ENCODE data around the gene MDFIC. TPM values are rescaled to one million over a fixed set of nuclear protein-coding genes. Genes with fewer than 3 reads are reported as not detected.

Gene MDFIC
- total RNA-seq, 2 experiments from 2014 or later = 25.9 to 27.1 TPM

GRCh38 chr7:115058726-115059125 lies 136.8 kb downstream of the MDFIC start:
- TF ChIP-seq CTCF (IDR thresholded peaks at IDR 0.05) = no peak
- intact Hi-C loops (cut with DNase I, micrococcal nuclease) = no loop called here
- Mint-ChIP-seq H3K4me3 (no peak overlapping the region), H3K27me3 (no peaks in the 10 kb centered on the region), H3K4me1 (ENCODE audit: low read depth) (no peaks in the 10 kb centered on the region), H3K9me3 (no peaks in the 10 kb centered on the region), H3K36me3 (ENCODE audit: low read depth) (no peaks in the 10 kb centered on the region), H3K27ac (no peak overlapping the region)
- no peaks in the 10 kb centered on the region for H3K36me3 ChIP-seq (ENCODE audit: insufficient read depth, low read length)
- CTCF ChIA-PET = no interaction called here
- H3K4me1 ChIP-seq (ENCODE audit: insufficient read depth, low read length) = no peaks in the 10 kb centered on the region
- H3K4me3 ChIP-seq (ENCODE audit: low read length) = no peak overlapping the region
- POLR2A ChIA-PET = interaction anchor here (0.6 kb wide), 1 partner anchor 99 kb away, joined by 3 read pairs; no protein-coding TSS in a partner anchor
- H3K27me3 ChIP-seq (ENCODE audit: control insufficient read depth in 1 of 2, insufficient read depth in 2 of 2, low read length in 2 of 2) = no peaks in the 10 kb centered on the region
- no peaks in the 10 kb centered on the region for H3K9me3 ChIP-seq (ENCODE audit: control insufficient read depth in 1 of 2, insufficient read depth in 1 of 2, low read length in 2 of 2)
- DNase-seq (no peak), ATAC-seq (ENCODE audit: poor library complexity) (no peak)
- no peak overlapping the region for H3K27ac ChIP-seq (ENCODE audit: low read depth in 1 of 2, low read length in 2 of 2)

- ChIA-PET CTCF (no interaction called here), POLR2A (no interaction called here)
- Histone ChIP-seq H3K27me3 (ENCODE audit: control insufficient read depth in 1 of 2, insufficient read depth in 2 of 2, low read length in 2 of 2) (no peaks in the 10 kb centered on the region), H3K4me1 (ENCODE audit: insufficient read depth, low read length) (no peaks in the 10 kb centered on the region), H3K4me3 (ENCODE audit: low read length) (no peak overlapping the region), H3K9me3 (ENCODE audit: control insufficient read depth in 1 of 2, insufficient read depth in 1 of 2, low read length in 2 of 2) (no peaks in the 10 kb centered on the region), H3K27ac (ENCODE audit: low read depth in 1 of 2, low read length in 2 of 2) (no peak overlapping the region), H3K36me3 (ENCODE audit: insufficient read depth, low read length) (no peaks in the 10 kb centered on the region)
- Mint-ChIP-seq H3K36me3 (ENCODE audit: low read depth) (no peaks in the 10 kb centered on the region), H3K4me1 (ENCODE audit: low read depth) (no peaks in the 10 kb centered on the region), H3K27me3 (no peaks in the 10 kb centered on the region), H3K9me3 (no peaks in the 10 kb centered on the region), H3K27ac (no peak overlapping the region), H3K4me3 (no peak overlapping the region)
- intact Hi-C loops (cut with DNase I, micrococcal nuclease) = no loop called here
- no peak for DNase-seq
- no peak for ATAC-seq (ENCODE audit: poor library complexity)
- no peak for TF ChIP-seq CTCF (IDR thresholded peaks at IDR 0.05)
Measured at GRCh38 chr7:115059321-115059720, 137.4 kb downstream of the MDFIC start.

GRCh38 chr7:115060095-115060870 lies 138.4 kb downstream of the MDFIC start:
- ChIA-PET CTCF (interaction anchor here (0.6 kb wide), 1 partner anchor 63 kb away, joined by 3 read pairs; no protein-coding TSS in a partner anchor), POLR2A (no interaction called here)
- no peak for TF ChIP-seq CTCF (IDR thresholded peaks at IDR 0.05)
- H3K9me3 ChIP-seq (ENCODE audit: control insufficient read depth in 1 of 2, insufficient read depth in 1 of 2, low read length in 2 of 2) = no peaks in the 10 kb centered on the region
- no peaks in the 10 kb centered on the region for H3K4me1 ChIP-seq (ENCODE audit: insufficient read depth, low read length)
- no peaks in the 10 kb centered on the region for H3K36me3 ChIP-seq (ENCODE audit: insufficient read depth, low read length)
- intact Hi-C loops (cut with DNase I, micrococcal nuclease) = no loop called here
- DNase-seq (peak in 3 of 14 experiments; percentile 10 to 20 (median 11)), ATAC-seq (ENCODE audit: poor library complexity) (no peak)
- Mint-ChIP-seq H3K27ac (no peak overlapping the region), H3K36me3 (ENCODE audit: low read depth) (no peaks in the 10 kb centered on the region), H3K27me3 (no peaks in the 10 kb centered on the region), H3K4me3 (no peak overlapping the region), H3K9me3 (no peaks in the 10 kb centered on the region), H3K4me1 (ENCODE audit: low read depth) (no peaks in the 10 kb centered on the region)
- no peak overlapping the region for H3K27ac ChIP-seq (ENCODE audit: low read depth in 1 of 2, low read length in 2 of 2)
- no peak overlapping the region for H3K4me3 ChIP-seq (ENCODE audit: low read length)
- H3K27me3 ChIP-seq (ENCODE audit: control insufficient read depth in 1 of 2, insufficient read depth in 2 of 2, low read length in 2 of 2) = no peaks in the 10 kb centered on the region

All from CD4-positive, alpha-beta T cell (primary cell).